GM12878 (cell line): ENCODE data around the gene EHBP1. TPM values are rescaled to one million over a fixed set of nuclear protein-coding genes. Genes with fewer than 3 reads are reported as not detected.

ENCODE experiments used
- ATAC-seq: fragments of 200-7000 bp; cut with Tn5 transposase; 3 replicates; pipeline ENCODE4 v1.9.1; 2020; ENCODE audit warnings: mild to moderate bottlenecking, moderate library complexity
- BruUV-seq: library from RNA; stranded (reverse); fragments of 400-500 nt; replicated peaks from 2 replicates; lab custom pipeline; 2021; lab: Mats Ljungman, UMichigan
- CTCF ChIA-PET: fragments of 300-600 bp; sonication (Branson Sonifier 250); formaldehyde crosslinking; extraction: SDS; loops from one replicate; lab custom pipeline; 2021; ENCODE audit warnings: inconsistent platforms; lab: Yijun Ruan, JAX
- POLR2A ChIA-PET: fragments of 350-600 bp; formaldehyde crosslinking; extraction: SDS; loops from one replicate; lab custom pipeline; 2021; ENCODE audit warnings: inconsistent platforms; lab: Charles Lee
- RAD21 ChIA-PET: fragments of 300-600 bp; sonication (Branson Sonifier 250); formaldehyde crosslinking; loops from one replicate; lab custom pipeline; 2023; ENCODE audit warnings: antibody characterized with exemption; ENCODE audit not compliant: unreplicated experiment; lab: Charles Lee
- SMC1A ChIA-PET: fragments of 300-600 bp; sonication (Branson Sonifier 250); formaldehyde crosslinking; loops from one replicate; lab custom pipeline; 2023; ENCODE audit not compliant: unreplicated experiment, uncharacterized antibody; lab: Charles Lee
- DNase-seq: peaks from one replicate; pipeline ENCODE4 v3.0.0-alpha.2; 2011; ENCODE audit warnings: low read depth, low spot score
- FAIRE-seq: peaks from 3 replicates; lab custom pipeline; 2011; peaks lifted over from hg19 to GRCh38; lab: Jason Lieb, UNC
- H2AFZ ChIP-seq: 2 replicates; pipeline ENCODE4 v1.6.0; 2011; ENCODE audit warnings: low read depth, low read length, control low read depth; ENCODE audit not compliant: control insufficient read depth
- H3K27ac ChIP-seq: 2 replicates; pipeline ENCODE4 v1.5.1; 2011; ENCODE audit warnings: control low read depth; ENCODE audit not compliant: control insufficient read depth, insufficient read depth
- H3K27me3 ChIP-seq, 2 experiments: replicated peaks in 1 of 2; 2 replicates each; pipeline versions ENCODE4 v1.6.0 to v1.6.1; 2011; ENCODE audit warnings: low read length in 1 of 2; ENCODE audit not compliant: control insufficient read depth in 2 of 2, insufficient read depth in 2 of 2
- H3K36me3 ChIP-seq, 2 experiments: 2 replicates each; pipeline ENCODE4 v1.5.1; 2011; ENCODE audit warnings: low read length in 1 of 2; ENCODE audit not compliant: control insufficient read depth in 2 of 2, insufficient read depth in 2 of 2
- H3K4me1 ChIP-seq: 2 replicates; pipeline ENCODE4 v1.6.1; 2011; ENCODE audit warnings: mild to moderate bottlenecking, low read length, moderate library complexity, mixed read lengths; ENCODE audit not compliant: control insufficient read depth, insufficient read depth
- H3K4me2 ChIP-seq: 2 replicates; pipeline ENCODE4 v1.6.0; 2011; ENCODE audit warnings: control low read depth; ENCODE audit not compliant: control insufficient read depth, insufficient read depth
- H3K4me3 ChIP-seq: fragments of 200-600 bp; sonication (generic); 2 replicates; pipeline ENCODE4 v1.5.1; 2016
- H3K79me2 ChIP-seq: 2 replicates; pipeline ENCODE4 v1.6.0; 2011; ENCODE audit warnings: low read length; ENCODE audit not compliant: control insufficient read depth, insufficient read depth
- H3K9ac ChIP-seq: 2 replicates; pipeline ENCODE4 v1.8.0; 2011; ENCODE audit warnings: low read length, control low read depth, mixed read lengths; ENCODE audit not compliant: control insufficient read depth, insufficient read depth
- H3K9me3 ChIP-seq: replicated peaks from 3 replicates; pipeline ENCODE4 v1.5.1; 2011; ENCODE audit warnings: mild to moderate bottlenecking, low read length; ENCODE audit not compliant: control insufficient read depth, insufficient read depth
- H4K20me1 ChIP-seq: 2 replicates; pipeline ENCODE4 v1.6.0; 2011; ENCODE audit not compliant: control insufficient read depth, insufficient read depth
- ATF3 ChIP-seq: IDR thresholded peaks from 2 replicates; pipeline ENCODE4 v1.6.1; 2011; ENCODE audit warnings: low read depth, mild to moderate bottlenecking, low read length, moderate library complexity, borderline replicate concordance; ENCODE audit errors: extremely low read depth
- BMI1 ChIP-seq: fragments of 450-650 bp; IDR thresholded peaks from 2 replicates; pipeline ENCODE4 v1.6.1; 2016; ENCODE audit warnings: mild to moderate bottlenecking, moderate library complexity, borderline replicate concordance
- IRF5 ChIP-seq: fragments of 450-650 bp; IDR thresholded peaks from 2 replicates; pipeline ENCODE4 v1.6.1; 2017; ENCODE audit warnings: borderline replicate concordance
- KAT2A ChIP-seq: conservative IDR thresholded peaks from 2 replicates; pipeline ENCODE4 v1.6.1; 2011; ENCODE audit warnings: low read depth, low read length; ENCODE audit not compliant: control insufficient read depth
- MTA3 ChIP-seq: IDR thresholded peaks from 2 replicates; pipeline ENCODE4 v1.6.1; 2012; ENCODE audit warnings: low read length, inconsistent platforms, borderline replicate concordance
- NR2F1 ChIP-seq: fragments of 450-650 bp; conservative IDR thresholded peaks from 2 replicates; pipeline ENCODE4 v1.6.1; 2017; ENCODE audit warnings: mild to moderate bottlenecking
- PBX3 ChIP-seq: IDR thresholded peaks from 2 replicates; pipeline ENCODE4 v1.6.1; 2011; ENCODE audit warnings: mild to moderate bottlenecking, low read depth, low read length, moderate library complexity; ENCODE audit not compliant: insufficient replicate concordance
- REST ChIP-seq: IDR thresholded peaks from 2 replicates; pipeline ENCODE4 v1.6.1; 2012; ENCODE audit warnings: mild to moderate bottlenecking, low read depth, low read length
- SREBF2 ChIP-seq: IDR thresholded peaks from 2 replicates; pipeline ENCODE4 v1.6.1; 2012; ENCODE audit warnings: mild to moderate bottlenecking, low read length
- ZNF24 ChIP-seq: fragments of 450-650 bp; IDR thresholded peaks from 2 replicates; pipeline ENCODE4 v1.6.1; 2017; ENCODE audit warnings: antibody characterized with exemption, mild to moderate bottlenecking
- WGBS: methylation state at CpG from one replicate; pipeline ENCODE4 v1.1.6; 2016; ENCODE audit warnings: low lambda C conversion rate; ENCODE audit not compliant: insufficient replicate concordance, insufficient coverage; ENCODE audit errors: missing lambda C conversion rate; 5-methylcytosine and 5-hydroxymethylcytosine counted together
- in situ Hi-C: fragments of 300-500 bp; cut with MboI; formaldehyde crosslinking; loops from 9 replicates; pipeline ENCODE4 v1.14.3; 2018; ENCODE audit warnings: mixed read lengths
- intact Hi-C: fragments of 100-400 bp; cut with micrococcal nuclease; formaldehyde crosslinking; loops from one replicate; pipeline ENCODE4 v1.14.2; 2022; ENCODE audit not compliant: unreplicated experiment
- polyA plus RNA-seq, 11 experiments: library from polyadenylated mRNA; depleted of rRNA in 4 of 11; unstranded in 6 of 11; stranded (reverse) in 5 of 11; fragments of >200 nt; fragmentation: Nextera tagmentation in 4 of 11; fragmentation: Illumina TruSeq in 1 of 11; extraction: Ambion mirVana in 4 of 11; extraction: Trizol in 1 of 11; gene quantifications; 1 replicate in 1 of 11; 2 replicates in 10 of 11; pipeline versions ENCODE4 v1.2.1 to v1.2.3, GENCODE V29; 2011 to 2016; ENCODE audit warnings: inconsistent platforms in 2 of 11, missing spikeins in 2 of 11, low read depth in 1 of 11
- total RNA-seq, 4 experiments: library from RNA; depleted of rRNA in 3 of 4; stranded (reverse); fragments of >200 nt in 3 of 4; fragmentation: Illumina TruSeq in 1 of 4; extraction: Trizol in 1 of 4; gene quantifications; 2 replicates each; pipeline versions ENCODE4 v1.2.1 to v1.2.3, GENCODE V29; 2013 to 2021

Gene EHBP1
- total and polyA plus RNA-seq, 10 of the 15 experiments (the other 5 are each of a cell fraction or from before 2014, with no cell fraction given): 5.7 to 26.1 (median 13.6) TPM

- TF ChIP-seq PBX3: no peak
- no peak for TF ChIP-seq IRF5
- no peak for TF ChIP-seq KAT2A
- TF ChIP-seq ZNF24: no peak
- no peak for TF ChIP-seq ATF3
These were observed 105.6 kb downstream of the EHBP1 start (continued) for GRCh38 chr2:62811086-62811485.

GRCh38 chr2:62811972-62812371 lies 106.5 kb downstream of the EHBP1 start:
- ATAC-seq (peak; percentile 50), FAIRE-seq (peak; percentile 84), DNase-seq (no peak)
- POLR2A ChIA-PET: interaction anchor here (1.4 kb wide), 1 partner anchor 9 kb away, joined by 3 read pairs; no protein-coding TSS in a partner anchor
- 48% methylated on average over 2 of the region's 2 CpGs for WGBS
- Histone ChIP-seq H3K36me3 (no peaks in the 10 kb centered on the region), H3K79me2 (no peaks in the 10 kb centered on the region), H3K27me3 (no peaks in the 10 kb centered on the region), H3K4me1 (peaks cover 3% of the 10 kb centered on the region; the same call in 1 of the 2 replicates), H3K9ac (no peak overlapping the region), H3K9me3 (no peaks in the 10 kb centered on the region; the same call in 2 of the 3 replicates), H4K20me1 (no peaks in the 10 kb centered on the region)
- intact Hi-C loops (no loop called here), in situ Hi-C loops (no loop called here)
- RAD21 ChIA-PET: interaction anchor here (1.0 kb wide), 1 partner anchor 10 kb away, joined by 4 read pairs; no protein-coding TSS in a partner anchor
- no TSS peak for BruUV-seq
- SMC1A ChIA-PET: interaction anchor here (0.6 to 2.8 kb wide), 3 partner anchors 11 to 23 kb away, joined by 3 to 10 read pairs (median 4); no protein-coding TSS in a partner anchor
- no peak for TF ChIP-seq MTA3
- TF ChIP-seq NR2F1: peak; percentile 40; the same call in 1 of the 2 replicates
- TF ChIP-seq BMI1: no peak
- TF ChIP-seq SREBF2: no peak
- no peak for TF ChIP-seq REST
- TF ChIP-seq, all 136 proteins: peak for 1
- H3K4me3 ChIP-seq: no peak overlapping the region
- H3K27ac ChIP-seq: peak overlapping the region; percentile 43; the same call in 1 of the 2 replicates
- H2AFZ ChIP-seq: peak overlapping the region; percentile 15; the same call in 1 of the 2 replicates
- H3K4me2 ChIP-seq: peak overlapping the region; percentile 73
- CTCF ChIA-PET: interaction anchor here (0.7 to 1.4 kb wide), 9 partner anchors 8 to 676 kb away, joined by 3 to 5 read pairs (median 3); no protein-coding TSS in a partner anchor
